BE2C (cell line): ENCODE data around the gene CACNB3.

Experiments used
- DNase-seq: peaks from one replicate; pipeline ENCODE4 v3.0.0-alpha.2; 2020
- H3K27me3 ChIP-seq: fragments of 250-450 bp; sonication (Bioruptor Pico); 2 replicates; pipeline ENCODE4 v1.5.1; 2020; ENCODE audit warnings: mild to moderate bottlenecking
- H3K36me3 ChIP-seq: fragments of 250-450 bp; sonication (Bioruptor Pico); 2 replicates; pipeline ENCODE4 v1.5.1; 2020; ENCODE audit warnings: mild to moderate bottlenecking
- H3K4me1 ChIP-seq: fragments of 250-450 bp; sonication (Bioruptor Pico); 2 replicates; pipeline ENCODE4 v1.5.1; 2020
- H3K4me3 ChIP-seq: 2 replicates; pipeline ENCODE4 v1.5.1; 2011; ENCODE audit warnings: low read depth, low read length
- H3K9me3 ChIP-seq: fragments of 250-450 bp; sonication (Bioruptor Pico); 2 replicates; pipeline ENCODE4 v1.5.1; 2020
- TF ChIP-seq, protein P1 (sequence below): IDR thresholded peaks from 2 replicates; pipeline ENCODE4 v1.5.1; 2012; ENCODE audit warnings: mild to moderate bottlenecking, low read depth, low read length

The CACNB3 gene

DNA sequence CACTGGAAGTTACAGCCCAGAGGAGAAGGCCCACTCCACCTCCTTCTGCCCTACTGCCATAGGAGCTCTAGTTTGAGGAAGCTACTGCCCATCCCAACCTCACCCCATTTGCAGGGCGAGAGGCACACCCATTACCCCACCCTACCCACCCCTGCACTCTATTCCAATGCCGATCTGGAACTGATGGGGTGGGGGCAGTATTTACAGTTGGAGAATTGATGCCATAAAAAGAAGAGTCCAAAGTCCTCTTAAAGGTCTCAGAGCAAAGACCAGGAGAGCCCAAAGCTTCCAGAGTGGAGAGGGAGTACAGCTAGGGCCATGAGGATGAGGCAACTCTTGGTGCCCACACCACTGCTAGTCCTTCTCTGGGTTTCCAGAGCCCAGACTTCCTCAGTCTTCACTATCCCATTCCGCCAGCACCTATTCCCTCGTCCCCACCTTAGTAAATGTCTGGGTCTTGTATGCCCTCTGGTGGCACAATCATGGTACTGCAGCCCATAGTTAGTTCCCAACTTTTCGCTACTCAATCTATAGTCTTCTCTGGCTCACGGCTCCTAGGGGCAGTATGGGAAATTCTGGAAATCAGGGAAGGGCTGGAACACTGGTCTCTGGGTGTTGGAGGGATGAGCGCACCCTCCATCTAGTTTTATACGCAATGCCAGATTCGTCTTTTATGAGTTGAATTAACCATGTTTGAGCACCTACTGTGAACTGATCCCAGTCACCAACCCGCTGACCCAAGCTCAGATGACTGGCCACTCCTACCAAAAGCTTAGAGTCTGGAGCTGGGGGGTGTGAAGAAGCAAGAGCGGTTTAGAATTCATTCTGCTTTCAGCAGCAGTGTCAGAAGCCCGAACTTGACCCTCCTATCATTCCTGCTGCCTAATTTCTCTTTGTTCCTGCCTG, 22.5 kb upstream of the CACNB3 start:
- peak; percentile 74 for DNase-seq
- no peaks in the 10 kb centered on the region for H3K9me3 ChIP-seq
- H3K4me3 ChIP-seq = no peak overlapping the region
- no peaks in the 10 kb centered on the region for H3K36me3 ChIP-seq
- no peaks in the 10 kb centered on the region for H3K4me1 ChIP-seq
- TF ChIP-seq, protein P1, sequence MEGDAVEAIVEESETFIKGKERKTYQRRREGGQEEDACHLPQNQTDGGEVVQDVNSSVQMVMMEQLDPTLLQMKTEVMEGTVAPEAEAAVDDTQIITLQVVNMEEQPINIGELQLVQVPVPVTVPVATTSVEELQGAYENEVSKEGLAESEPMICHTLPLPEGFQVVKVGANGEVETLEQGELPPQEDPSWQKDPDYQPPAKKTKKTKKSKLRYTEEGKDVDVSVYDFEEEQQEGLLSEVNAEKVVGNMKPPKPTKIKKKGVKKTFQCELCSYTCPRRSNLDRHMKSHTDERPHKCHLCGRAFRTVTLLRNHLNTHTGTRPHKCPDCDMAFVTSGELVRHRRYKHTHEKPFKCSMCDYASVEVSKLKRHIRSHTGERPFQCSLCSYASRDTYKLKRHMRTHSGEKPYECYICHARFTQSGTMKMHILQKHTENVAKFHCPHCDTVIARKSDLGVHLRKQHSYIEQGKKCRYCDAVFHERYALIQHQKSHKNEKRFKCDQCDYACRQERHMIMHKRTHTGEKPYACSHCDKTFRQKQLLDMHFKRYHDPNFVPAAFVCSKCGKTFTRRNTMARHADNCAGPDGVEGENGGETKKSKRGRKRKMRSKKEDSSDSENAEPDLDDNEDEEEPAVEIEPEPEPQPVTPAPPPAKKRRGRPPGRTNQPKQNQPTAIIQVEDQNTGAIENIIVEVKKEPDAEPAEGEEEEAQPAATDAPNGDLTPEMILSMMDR = peak; percentile 99
- H3K27me3 ChIP-seq = 0 out of 2 replicates have a peak, but pooled peaks cover 3% of the 10 kb centered on the region

- TF ChIP-seq, protein P1 = no peak
Observed at GRCh38 chr12:48796976-48797375, 21.3 kb upstream of the CACNB3 start.

GRCh38 chr12:48800457-48800856, 17.8 kb upstream of the CACNB3 start:
- TF ChIP-seq, protein P1 = no peak
- DNase-seq = no peak

More at GRCh38 chr12:48796976-48797375, 21.3 kb upstream of the CACNB3 start:
- Histone ChIP-seq H3K4me3 (no peak overlapping the region), H3K9me3 (no peaks in the 10 kb centered on the region), H3K27me3 (0 out of 2 replicates have a peak, but pooled peaks cover 3% of the 10 kb centered on the region), H3K36me3 (no peaks in the 10 kb centered on the region), H3K4me1 (no peaks in the 10 kb centered on the region)
- DNase-seq = no peak

DNA sequence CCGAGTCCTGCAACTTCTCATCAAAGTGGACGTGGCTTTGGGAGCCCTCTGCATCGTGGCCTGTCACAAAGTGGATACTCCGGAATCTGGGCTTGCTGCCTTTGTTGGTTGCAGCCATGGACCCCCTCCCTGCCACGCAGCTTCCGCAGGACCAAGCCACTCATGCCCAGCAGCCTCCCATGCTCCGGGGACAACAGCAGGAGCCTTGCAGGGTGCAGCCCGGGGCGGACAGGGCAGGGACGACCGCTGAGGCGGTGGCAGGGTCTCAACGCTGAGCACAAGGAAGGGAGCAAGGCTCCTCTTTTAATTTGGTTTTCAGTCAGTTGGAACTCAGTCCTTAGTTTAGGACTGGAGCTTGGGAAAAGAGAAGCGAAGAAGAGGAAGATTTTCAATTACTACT, 17.3 kb upstream of the CACNB3 start:
- DNase-seq = no peak
- H3K27me3 ChIP-seq = 0 out of 2 replicates have a peak, but pooled peaks cover 3% of the 10 kb centered on the region
- H3K4me1 ChIP-seq = no peaks in the 10 kb centered on the region
- H3K4me3 ChIP-seq = no peak overlapping the region
- TF ChIP-seq, protein P1 = no peak
- H3K9me3 ChIP-seq = no peaks in the 10 kb centered on the region
- no peaks in the 10 kb centered on the region for H3K36me3 ChIP-seq

More at GRCh38 chr12:48800457-48800856, 17.8 kb upstream of the CACNB3 start:
- Histone ChIP-seq H3K36me3 (no peaks in the 10 kb centered on the region), H3K9me3 (no peaks in the 10 kb centered on the region), H3K27me3 (0 out of 2 replicates have a peak, but pooled peaks cover 3% of the 10 kb centered on the region), H3K4me3 (no peak overlapping the region), H3K4me1 (no peaks in the 10 kb centered on the region)

- Histone ChIP-seq H3K27me3 (0 out of 2 replicates have a peak, but pooled peaks cover 3% of the 10 kb centered on the region), H3K4me1 (no peaks in the 10 kb centered on the region), H3K9me3 (no peaks in the 10 kb centered on the region), H3K4me3 (no peak overlapping the region), H3K36me3 (no peaks in the 10 kb centered on the region)
- DNase-seq = no peak
- TF ChIP-seq, protein P1 = no peak
Observed at GRCh38 chr12:48803675-48804074, 14.6 kb upstream of the CACNB3 start.

GRCh38 chr12:48807981-48808380, 10.3 kb upstream of the CACNB3 start:
- TF ChIP-seq, protein P1 = no peak
- no peaks in the 10 kb centered on the region for H3K27me3 ChIP-seq
- no peaks in the 10 kb centered on the region for H3K9me3 ChIP-seq
- H3K4me3 ChIP-seq = no peak overlapping the region
- H3K36me3 ChIP-seq = no peaks in the 10 kb centered on the region
- no peak for DNase-seq
- H3K4me1 ChIP-seq = no peaks in the 10 kb centered on the region
